T-helper 2 cell treated with Interferon-gamma antibody and Interleukin-4, amounts not matched to agents 100 ng/mL and 5 ng/mL, for 36 hours (primary cell): ENCODE data around the gene LIG3. TPM values are rescaled to one million over a fixed set of nuclear protein-coding genes. Genes with fewer than 3 reads are reported as not detected.
"Not testable (repeated sequence)": the region's sequence is repeated elsewhere in the genome, so short reads cannot be mapped to it uniquely, and the experiment has no call there.

Source experiments
- intact Hi-C: fragments of 100-400 bp; cut with micrococcal nuclease; formaldehyde crosslinking; loops from one replicate; pipeline ENCODE4 v1.15.1; 2023
- total RNA-seq: library from RNA; stranded (reverse); gene quantifications from 2 replicates; pipeline ENCODE4 v1.2.3, GENCODE V29; 2022

LIG3 gene
- total RNA-seq = 45.1 and 46.1 TPM in 2 replicates

DNA sequence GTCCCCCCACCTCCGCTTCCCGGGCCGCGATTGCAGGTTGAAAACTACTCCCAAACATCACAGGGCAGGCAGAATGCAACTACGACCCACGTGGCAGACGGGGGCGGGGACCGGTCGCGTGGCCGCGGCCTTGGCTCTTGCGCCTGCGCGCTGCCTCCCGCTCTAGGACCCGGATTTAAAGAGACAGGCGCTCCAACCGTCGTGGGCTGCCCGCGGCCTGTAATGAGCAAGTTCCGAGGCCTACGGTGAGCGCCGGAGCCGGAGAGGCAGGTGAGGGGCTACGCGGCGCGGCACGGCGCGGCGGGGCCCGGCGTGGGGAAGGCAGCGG lies at the start of gene LIG3:
TSS of gene LIG3 (plus strand) at position 160 of the 328 bp plus-strand sequence. CDS start 2,494 bp downstream, outside the sequence.
- intact Hi-C loops = loop anchor here (1.0 to 5.0 kb wide), 6 partner anchors 19 to 828 kb away; partner anchors contain the start of genes CCT6B, RAD51D, TAF15 and ZNF830

DNA sequence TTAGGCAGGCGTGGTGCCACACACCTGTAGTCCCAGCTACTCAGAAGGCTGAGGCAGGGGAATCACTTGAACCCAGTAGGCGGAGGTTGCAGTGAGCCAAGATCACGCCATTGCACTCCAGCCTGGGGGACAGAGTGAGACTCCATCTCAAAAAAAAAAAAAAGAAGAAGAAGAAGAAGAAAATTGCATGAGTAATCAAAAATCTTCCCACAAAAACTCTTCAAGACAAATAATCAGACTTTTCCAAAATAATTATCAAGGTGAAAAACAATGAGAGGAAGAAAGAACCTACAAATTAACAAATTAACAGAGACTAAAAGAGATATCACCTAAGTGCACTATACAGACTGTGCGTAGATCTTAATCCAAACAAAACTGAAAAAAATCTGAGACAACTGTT lies 29.5 kb upstream of the LIG3 start:
- intact Hi-C loops = not testable (repeated sequence)

GRCh38 chr17:34958438-34958837 lies 21.9 kb upstream of the LIG3 start:
- intact Hi-C loops = no loop called here

GRCh38 chr17:34961093-34961911 lies 19.0 kb upstream of the LIG3 start, which contains the start of the genes CCT6B and ZNF830:
CCT6B (minus strand) TSS chr17:34961460; CDS start chr17:34961393, 67 bp downstream.
ZNF830 (plus strand) TSS chr17:34961540; CDS start chr17:34961567, 27 bp downstream.
- intact Hi-C loops = loop anchor here (1.0 to 2.0 kb wide), 2 partner anchors 19 to 625 kb away; partner anchors contain the start of genes AP2B1 and LIG3

GRCh38 chr17:34974179-34974578 lies 6.1 kb upstream of the LIG3 start:
- intact Hi-C loops = no loop called here

DNA sequence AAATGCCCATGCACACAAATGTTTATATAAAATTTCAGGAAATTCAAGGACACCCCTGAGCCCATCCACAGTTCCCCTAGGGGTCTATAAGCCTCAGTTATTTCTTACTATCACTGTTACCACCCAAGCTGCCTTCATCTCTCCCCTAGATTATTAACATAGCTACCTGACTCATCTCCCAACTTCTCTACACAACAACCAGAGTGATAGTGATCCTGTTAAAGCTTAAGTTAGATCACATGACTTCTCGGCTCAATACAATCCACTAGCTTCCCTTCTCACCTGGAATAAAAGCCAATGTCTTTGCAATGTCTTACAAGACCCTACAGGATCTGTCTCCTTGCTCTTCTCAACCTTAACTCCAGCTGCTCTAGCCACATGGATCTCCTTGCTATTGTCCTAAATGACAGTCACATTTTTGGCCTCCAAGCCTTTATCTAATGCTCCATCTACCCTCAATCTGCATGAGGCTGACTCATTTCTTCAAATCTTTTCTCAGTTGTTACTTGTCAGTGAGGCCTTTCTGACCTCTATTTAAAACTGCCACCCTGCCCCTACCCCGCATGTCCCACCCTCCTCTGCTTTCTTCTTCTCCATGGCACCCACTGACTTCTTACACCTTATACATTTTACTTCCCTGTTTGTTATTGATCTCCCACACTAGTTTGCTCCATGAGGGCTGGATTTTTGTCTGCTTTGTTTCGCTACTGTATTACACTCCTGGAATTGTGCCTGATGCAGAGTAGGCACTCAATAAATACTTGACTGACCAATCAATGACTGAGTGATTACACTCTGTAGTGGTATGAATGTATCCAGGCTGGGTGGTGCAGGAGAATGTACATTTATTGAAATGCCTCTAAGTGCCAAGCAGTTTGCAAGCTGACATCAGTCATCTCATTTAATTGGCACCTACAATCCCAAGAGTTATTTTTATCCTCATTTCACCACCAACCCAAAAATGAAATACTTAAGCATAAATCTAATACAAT lies 5.2 kb upstream of the LIG3 start:
- intact Hi-C loops = no loop called here

- intact Hi-C loops = no loop called here
Observed at GRCh38 chr17:34979153-34979552, 1.2 kb upstream of the LIG3 start.

- intact Hi-C loops = loop anchor here (1.0 to 5.0 kb wide), 6 partner anchors 18 to 829 kb away; partner anchors contain the start of genes CCT6B, RAD51D, TAF15 and ZNF830
Observed at GRCh38 chr17:34979650-34980352, 511 bp upstream of the LIG3 start.

DNA sequence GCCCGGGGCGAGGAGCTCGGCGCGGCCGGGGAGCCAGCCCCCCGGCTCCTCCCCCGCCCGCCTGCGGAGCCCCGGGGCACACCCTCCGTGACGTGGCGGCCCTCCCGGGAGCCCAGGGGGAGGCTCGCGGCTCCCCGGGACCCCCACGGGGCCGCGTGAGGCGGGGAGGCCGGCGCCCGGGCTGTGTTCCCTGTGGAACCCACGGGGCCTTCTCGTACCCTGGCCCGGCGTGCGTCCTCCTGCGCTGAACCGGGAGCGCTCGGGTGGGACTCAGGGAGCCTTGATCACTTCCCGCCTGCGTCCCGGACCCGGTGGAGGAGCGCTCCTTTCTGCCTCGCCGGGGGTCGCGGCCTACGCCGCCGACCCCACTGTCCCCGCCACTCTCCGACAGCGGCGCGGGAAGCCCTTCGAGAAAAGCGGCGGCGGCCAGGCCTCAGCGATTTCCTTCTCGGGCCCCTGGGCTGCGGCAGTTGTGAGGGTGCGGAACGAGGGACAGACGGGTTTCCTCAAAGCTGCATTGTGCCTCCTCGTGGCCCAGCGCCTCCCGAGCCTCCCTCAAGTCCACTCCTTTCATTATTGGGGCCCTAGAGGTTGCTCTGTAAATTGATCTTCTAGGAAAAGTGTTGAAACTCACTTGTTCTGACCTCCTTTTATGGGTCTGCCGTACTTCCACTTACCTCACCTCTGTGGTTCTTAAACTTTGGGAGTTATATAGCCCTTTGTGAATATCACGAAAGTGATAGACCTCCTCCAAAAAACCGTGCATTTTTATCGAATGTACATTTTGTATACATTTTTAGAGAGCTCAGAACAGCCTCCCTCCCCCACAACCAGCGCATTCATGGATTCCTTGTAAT lies 597 bp downstream of the LIG3 start:
- intact Hi-C loops = loop anchor here (1.0 to 5.0 kb wide), 8 partner anchors 20 to 828 kb away; partner anchors contain the start of genes CCT6B, RAD51D, RFFL and TAF15

DNA sequence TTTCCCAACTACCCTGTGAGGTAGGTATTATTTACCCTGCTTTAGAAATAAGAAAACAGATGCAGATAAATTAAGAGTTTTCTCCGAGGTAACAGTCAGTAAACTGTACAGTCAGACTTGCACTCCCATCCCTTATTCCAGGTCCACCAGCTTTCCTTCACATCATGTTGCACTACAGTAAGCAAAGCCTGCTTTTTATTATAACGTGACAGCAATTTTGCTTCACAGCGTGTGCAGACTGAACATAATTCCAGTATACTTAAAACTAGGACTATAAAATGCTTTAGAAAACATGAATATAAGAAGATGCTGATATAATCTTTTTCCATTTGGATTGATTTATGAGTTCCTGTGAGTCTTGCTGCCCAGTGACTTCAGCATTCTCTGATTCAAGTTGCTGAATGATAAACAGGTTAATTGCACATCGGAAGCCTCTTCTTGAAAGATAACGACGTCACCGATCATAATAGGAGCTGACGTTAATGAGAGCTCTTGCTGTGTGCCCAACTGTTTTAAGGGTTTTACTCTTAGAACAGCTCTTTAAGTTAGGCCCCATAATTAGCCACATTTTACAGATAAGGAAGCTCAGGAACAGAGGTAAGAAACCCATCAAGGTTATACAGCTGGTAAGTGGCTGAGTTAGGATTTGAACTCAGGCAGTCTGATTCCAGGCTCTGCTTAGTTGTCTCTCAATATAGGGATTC lies 1.4 kb downstream of the LIG3 start:
- intact Hi-C loops = loop anchor here (1.0 to 5.0 kb wide), 5 partner anchors 34 to 827 kb away; partner anchors contain the start of genes RFFL and TAF15

GRCh38 chr17:34987232-34987631 lies 6.9 kb downstream of the LIG3 start:
- intact Hi-C loops = no loop called here

DNA sequence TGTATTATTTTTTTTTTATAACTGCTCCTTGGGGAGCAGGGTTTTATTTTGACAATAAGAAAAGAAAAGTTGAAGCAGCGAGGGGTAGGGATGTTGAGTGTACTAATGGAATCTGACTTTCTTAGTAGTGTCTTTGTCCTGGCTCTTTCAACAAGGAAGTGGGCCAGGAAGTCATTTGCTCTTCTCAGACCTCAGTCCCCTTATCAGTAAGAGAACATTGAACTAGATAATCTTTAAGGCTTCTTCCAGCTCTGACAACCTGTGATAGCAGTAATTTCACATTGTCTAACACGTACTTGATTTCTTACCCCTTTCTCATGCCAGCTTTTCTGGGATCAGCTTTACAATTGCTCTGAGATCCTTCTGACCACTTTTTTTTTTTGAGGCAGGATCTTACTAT lies 8.3 kb downstream of the LIG3 start:
- intact Hi-C loops = no loop called here

- intact Hi-C loops = no loop called here
Observed at GRCh38 chr17:34989473-34989872, 9.2 kb downstream of the LIG3 start.

DNA sequence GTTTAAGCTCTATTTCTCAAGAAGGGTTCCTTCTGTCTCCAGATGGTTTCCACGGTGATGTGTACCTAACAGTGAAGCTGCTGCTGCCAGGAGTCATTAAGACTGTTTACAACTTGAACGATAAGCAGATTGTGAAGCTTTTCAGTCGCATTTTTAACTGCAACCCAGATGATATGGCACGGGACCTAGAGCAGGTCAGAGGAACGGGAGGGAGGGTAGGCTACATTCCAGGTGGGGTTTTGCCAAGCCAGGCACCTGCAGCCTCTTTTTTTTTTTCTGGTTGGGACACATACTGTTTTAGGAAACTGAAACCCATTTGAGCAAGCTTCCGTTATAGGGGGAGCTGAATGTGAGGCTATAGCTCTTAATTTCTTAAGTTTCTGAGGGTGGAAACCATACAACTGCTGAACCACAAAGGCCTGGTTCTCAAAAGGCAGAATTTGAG lies 10.6 kb downstream of the LIG3 start:
- intact Hi-C loops = no loop called here

DNA sequence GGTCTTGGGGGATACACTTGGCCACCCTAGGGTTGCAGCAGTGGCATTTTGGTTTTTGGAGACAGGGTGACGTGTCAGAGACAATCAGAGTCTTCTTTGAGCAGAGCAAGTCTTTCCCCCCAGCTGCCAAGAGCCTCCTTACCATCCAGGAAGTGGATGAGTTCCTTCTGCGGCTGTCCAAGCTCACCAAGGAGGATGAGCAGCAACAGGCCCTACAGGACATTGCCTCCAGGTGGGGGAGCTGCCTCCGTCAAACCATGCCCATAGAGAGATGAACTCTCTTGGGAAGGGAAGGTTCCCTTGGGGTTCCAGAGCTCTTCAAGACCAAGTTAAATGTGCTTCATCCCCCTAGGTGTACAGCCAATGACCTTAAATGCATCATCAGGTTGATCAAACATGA lies 11.3 kb downstream of the LIG3 start:
- intact Hi-C loops = no loop called here

DNA sequence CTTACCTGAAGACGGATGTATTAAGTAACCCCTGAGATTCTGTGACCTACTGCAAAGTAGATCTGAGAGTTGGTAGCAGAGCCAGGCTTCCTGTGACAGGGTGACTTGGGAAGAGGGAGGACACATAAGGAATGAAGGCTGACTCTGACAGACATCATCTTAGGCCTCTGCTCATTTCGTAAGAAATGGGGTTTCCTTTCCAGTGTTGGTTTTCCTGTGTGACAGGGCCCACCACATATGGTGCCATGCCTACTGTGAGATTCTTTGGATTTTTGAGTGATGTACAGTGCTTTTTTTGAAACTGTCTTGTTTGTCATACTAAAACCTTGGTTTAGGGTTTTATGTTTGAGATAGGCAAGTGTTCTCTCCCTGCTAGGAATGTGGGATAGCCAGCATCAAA lies 12.7 kb downstream of the LIG3 start:
- intact Hi-C loops = no loop called here

DNA sequence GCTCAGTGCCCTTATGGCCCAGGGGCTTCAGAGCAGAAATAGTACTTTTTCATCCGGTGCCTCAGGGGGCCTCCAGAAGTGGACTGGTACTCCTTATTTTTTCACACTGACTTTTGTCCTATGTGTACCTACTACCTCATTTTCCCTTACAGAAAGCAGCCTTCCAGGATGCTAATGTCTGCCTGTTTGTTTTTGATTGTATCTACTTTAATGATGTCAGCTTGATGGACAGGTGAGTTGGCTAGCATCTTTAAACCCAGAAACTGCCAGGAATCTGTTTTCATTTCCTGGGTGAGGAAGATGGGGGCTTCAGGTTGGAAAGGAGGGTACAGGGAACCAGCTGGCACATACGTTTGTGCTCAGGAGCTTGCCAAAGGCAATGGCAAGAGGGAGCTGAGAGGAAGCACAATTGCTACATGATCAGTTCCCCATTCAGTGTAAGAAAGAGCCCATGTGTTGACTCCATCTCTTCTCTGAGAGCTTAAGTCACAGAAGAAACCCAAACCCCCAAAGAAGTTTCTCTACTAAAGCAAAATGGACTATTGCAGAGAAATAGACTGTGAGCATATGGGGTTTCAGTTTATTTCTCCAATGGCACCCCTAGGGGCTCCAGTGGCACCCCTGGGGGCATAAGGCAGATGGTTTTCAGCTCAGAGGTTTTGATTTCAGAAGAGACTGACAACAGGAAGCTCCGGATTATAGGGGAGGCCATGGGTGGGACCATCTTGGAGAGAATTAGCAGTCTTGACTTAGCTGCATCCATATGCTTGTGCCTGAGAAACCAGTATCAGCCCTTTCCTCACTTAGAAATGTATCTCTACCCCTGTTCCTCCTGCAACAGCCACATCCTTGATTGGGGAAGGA lies 16.3 kb downstream of the LIG3 start:
- intact Hi-C loops = no loop called here

GRCh38 chr17:34997355-34997862 lies 17.1 kb downstream of the LIG3 start:
- intact Hi-C loops = no loop called here
